Measurements from ENCODE around the gene CLEC18B. TPM values are rescaled to one million over a fixed set of nuclear protein-coding genes. Genes with fewer than 3 reads are reported as not detected.

Gene CLEC18B
- total and polyA plus RNA-seq, 9 donors, result 0.17 to 1.5 (median 0.42) TPM; not detected in 1

DNA sequence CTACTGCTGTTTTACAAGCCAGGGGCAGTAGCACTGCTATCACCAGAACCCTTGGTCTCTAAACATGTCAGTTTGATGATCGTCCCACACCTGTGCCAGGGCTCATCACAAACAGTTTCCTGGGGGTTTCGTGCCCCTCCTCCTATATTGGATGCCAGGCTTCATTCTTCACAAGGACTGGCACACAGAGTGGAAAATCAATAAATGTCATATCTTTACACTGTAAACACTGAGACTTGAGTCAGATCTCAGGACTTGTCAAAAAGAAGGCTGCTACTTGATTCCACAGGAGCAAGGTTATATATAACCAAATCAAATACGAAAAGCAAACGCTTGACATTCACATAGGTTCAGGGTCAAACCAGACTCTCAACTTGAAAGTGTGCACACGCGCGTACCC is 39.3 kb upstream of the CLEC18B start:
- no peaks in the 10 kb centered on the region for H3K27me3 ChIP-seq
- 90 to 97% (median 93%) methylated on average over 7 of the region's 7 CpGs for WGBS, 3 donors
- no peaks in the 10 kb centered on the region for H3K9me3 ChIP-seq
- no peak overlapping the region for H3K27ac ChIP-seq
- H3K4me1 ChIP-seq (ENCODE audit: insufficient read depth), result no peaks in the 10 kb centered on the region
- no peaks in the 10 kb centered on the region for H3K36me3 ChIP-seq
- DNase-seq, result no peak
- no peak overlapping the region for H3K4me3 ChIP-seq
- intact Hi-C loops (cut with DNase I), result no loop called here
- TF ChIP-seq CTCF (IDR thresholded peaks at IDR 0.05) (no peak), EP300 (IDR thresholded peaks at IDR 0.05) (no peak), POLR2A (IDR thresholded peaks at IDR 0.05) (no peak)

DNA sequence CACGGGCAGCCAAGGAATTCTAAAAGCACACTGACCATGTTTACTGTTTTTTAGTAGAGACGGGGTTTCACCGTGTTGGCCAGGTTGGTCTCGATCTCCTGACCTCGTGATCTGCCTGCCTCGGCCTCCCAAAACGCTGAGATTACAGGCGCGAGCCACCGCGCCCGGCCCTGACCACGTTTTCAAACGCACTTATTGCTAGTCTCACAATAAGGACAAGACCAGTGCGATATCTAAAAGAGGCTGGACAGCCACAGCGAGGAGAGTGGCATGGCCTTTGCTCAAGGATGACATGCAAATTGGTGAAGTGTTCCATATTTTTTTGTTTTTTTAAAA is 35.0 kb upstream of the CLEC18B start:
- Histone ChIP-seq H3K4me3 (no peak overlapping the region), H3K36me3 (no peaks in the 10 kb centered on the region), H3K27ac (no peak overlapping the region), H3K27me3 (no peaks in the 10 kb centered on the region), H3K9me3 (no peaks in the 10 kb centered on the region), H3K4me1 (ENCODE audit: insufficient read depth) (no peaks in the 10 kb centered on the region)
- intact Hi-C loops (cut with DNase I), result no loop called here
- no peak for DNase-seq
- WGBS, 3 donors, result 93 to 94% (median 93%) methylated on average over 16 of the region's 16 CpGs
- TF ChIP-seq POLR2A (IDR thresholded peaks at IDR 0.05) (no peak), CTCF (IDR thresholded peaks at IDR 0.05) (no peak), EP300 (IDR thresholded peaks at IDR 0.05) (no peak)

DNA sequence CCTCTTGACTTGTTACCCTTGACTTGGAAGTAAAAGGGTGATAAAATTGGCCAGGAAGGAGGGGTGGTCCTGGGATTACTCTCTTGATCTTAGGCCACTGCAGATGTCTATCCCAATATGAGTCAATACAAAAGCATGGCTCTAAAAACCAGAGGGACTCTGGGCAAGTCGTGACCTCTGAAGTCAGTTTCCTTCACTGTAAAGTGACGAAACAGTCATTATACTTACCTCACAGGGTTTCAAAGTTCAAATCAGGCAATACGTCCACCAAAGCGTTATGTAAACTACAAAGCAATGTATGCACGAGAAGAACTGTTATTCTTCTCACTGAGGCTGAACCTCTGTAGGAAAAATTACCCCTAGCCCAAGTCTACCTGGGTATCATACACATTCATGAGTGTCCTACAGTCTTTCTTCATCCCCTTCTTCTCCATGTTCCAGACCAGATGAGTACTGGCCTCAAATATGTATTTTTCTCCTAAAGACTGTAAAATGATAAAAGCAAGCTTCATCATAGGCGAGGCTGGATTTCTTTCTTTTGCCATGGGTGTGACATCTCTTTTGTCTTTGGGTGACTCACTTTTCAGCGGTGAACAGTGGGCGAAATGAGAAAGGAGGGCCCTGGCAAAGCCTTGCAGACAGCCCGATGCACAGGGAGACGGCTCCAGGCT is 34.5 kb upstream of the CLEC18B start:
- intact Hi-C loops (cut with DNase I), result no loop called here
- DNase-seq, result no peak
- H3K27ac ChIP-seq, result no peak overlapping the region
- H3K36me3 ChIP-seq, result no peaks in the 10 kb centered on the region
- H3K4me1 ChIP-seq (ENCODE audit: insufficient read depth), result no peaks in the 10 kb centered on the region
- 90 to 95% (median 91%) methylated on average over 10 of the region's 10 CpGs for WGBS, 3 donors
- H3K27me3 ChIP-seq, result no peaks in the 10 kb centered on the region
- TF ChIP-seq EP300 (IDR thresholded peaks at IDR 0.05), result no peak
- no peak for TF ChIP-seq POLR2A (IDR thresholded peaks at IDR 0.05)
- no peak for TF ChIP-seq CTCF (IDR thresholded peaks at IDR 0.05)
- H3K4me3 ChIP-seq, result no peak overlapping the region
- H3K9me3 ChIP-seq, result no peaks in the 10 kb centered on the region

GRCh38 chr16:74455213-74455612 is 33.9 kb upstream of the CLEC18B start:
- intact Hi-C loops (cut with DNase I), result no loop called here
- Histone ChIP-seq H3K27ac (no peak overlapping the region), H3K4me3 (no peak overlapping the region), H3K36me3 (no peaks in the 10 kb centered on the region), H3K27me3 (no peaks in the 10 kb centered on the region), H3K4me1 (ENCODE audit: insufficient read depth) (no peaks in the 10 kb centered on the region), H3K9me3 (no peaks in the 10 kb centered on the region)
- DNase-seq, result no peak
- 87 to 95% (median 89%) methylated on average over 7 of the region's 7 CpGs for WGBS, 3 donors
- no peak for TF ChIP-seq EP300 (IDR thresholded peaks at IDR 0.05)
- no peak for TF ChIP-seq CTCF (IDR thresholded peaks at IDR 0.05)
- no peak for TF ChIP-seq POLR2A (IDR thresholded peaks at IDR 0.05)

Data from ovary (tissue), 9 donors.